Caco-2 (cell line): Measurements from ENCODE around the gene ACTN2. TPM values are rescaled to one million over a fixed set of nuclear protein-coding genes. Genes with fewer than 3 reads are reported as not detected.

Source experiments
- BruUV-seq: library from RNA; stranded (reverse); fragments of 400-500 nt; replicated peaks from 2 replicates; lab custom pipeline; 2021; lab: Mats Ljungman, UMichigan
- CTCF ChIA-PET: fragments of 300-600 bp; sonication (Branson Sonifier 250); formaldehyde crosslinking; loops from one replicate; lab custom pipeline; 2022; ENCODE audit warnings: antibody characterized with exemption; lab: Charles Lee
- POLR2A ChIA-PET: fragments of 300-600 bp; sonication (Branson Sonifier 250); formaldehyde crosslinking; loops from one replicate; lab custom pipeline; 2022; ENCODE audit warnings: antibody characterized with exemption; lab: Charles Lee
- DNase-seq, 2 experiments: peaks; one replicate each; pipeline versions ENCODE4 v3.0.0 to v3.0.0-alpha.2; 2020 to 2022
- H3K27me3 ChIP-seq: replicated peaks from 2 replicates; pipeline ENCODE4 v1.6.0; 2011; ENCODE audit warnings: low read length; ENCODE audit not compliant: control insufficient read depth, insufficient read depth
- H3K36me3 ChIP-seq: 2 replicates; pipeline ENCODE4 v1.5.1; 2011; ENCODE audit warnings: low read length; ENCODE audit not compliant: control insufficient read depth, insufficient read depth
- H3K4me1 ChIP-seq: fragments of 250-450 bp; sonication (Bioruptor Pico); 2 replicates; pipeline ENCODE4 v1.5.1; 2020; ENCODE audit warnings: mild to moderate bottlenecking
- H3K4me3 ChIP-seq: 2 replicates; pipeline ENCODE4 v1.5.1; 2011; ENCODE audit warnings: low read depth, mild to moderate bottlenecking, control low read depth, low read length
- H3K9me3 ChIP-seq: fragments of 250-450 bp; sonication (Bioruptor Pico); 2 replicates; pipeline ENCODE4 v1.5.1; 2020; ENCODE audit warnings: mild to moderate bottlenecking, moderate library complexity
- H3K27ac Mint-ChIP-seq: one replicate; pipeline ENCODE4 v1.8.0; 2022; ENCODE audit warnings: mixed read lengths; ENCODE audit not compliant: unreplicated experiment
- H3K27me3 Mint-ChIP-seq: one replicate; pipeline ENCODE4 v1.8.0; 2022; ENCODE audit warnings: mixed read lengths; ENCODE audit not compliant: insufficient read depth, unreplicated experiment
- H3K36me3 Mint-ChIP-seq: one replicate; pipeline ENCODE4 v1.8.0; 2022; ENCODE audit warnings: mild to moderate bottlenecking, mixed read lengths; ENCODE audit not compliant: insufficient read depth, unreplicated experiment
- H3K4me1 Mint-ChIP-seq: one replicate; pipeline ENCODE4 v1.8.0; 2022; ENCODE audit warnings: low read depth, mixed read lengths; ENCODE audit not compliant: unreplicated experiment
- H3K4me3 Mint-ChIP-seq: one replicate; pipeline ENCODE4 v1.8.0; 2022; ENCODE audit warnings: mild to moderate bottlenecking, moderate library complexity, mixed read lengths; ENCODE audit not compliant: unreplicated experiment
- H3K9me3 Mint-ChIP-seq: one replicate; pipeline ENCODE4 v1.8.0; 2022; ENCODE audit warnings: mixed read lengths; ENCODE audit not compliant: unreplicated experiment
- CTCF ChIP-seq, 2 experiments: fragments of 200-600 bp in 1 of 2; IDR thresholded peaks; 1 replicate in 1 of 2; 2 replicates in 1 of 2; pipeline versions ENCODE4 v1.5.1 to v1.8.0; 2011 to 2022; ENCODE audit warnings: antibody characterized with exemption in 1 of 2, control low read depth in 1 of 2, inconsistent platforms in 1 of 2, low read depth in 1 of 2, low read length in 1 of 2, mild to moderate bottlenecking in 1 of 2, moderate library complexity in 1 of 2; ENCODE audit not compliant: insufficient read depth in 1 of 2, severe bottlenecking in 1 of 2, unreplicated experiment in 1 of 2
- intact Hi-C: fragments of 100-400 bp; cut with micrococcal nuclease; formaldehyde crosslinking; loops from one replicate; pipeline ENCODE4 v1.10.0; 2022; ENCODE audit not compliant: unreplicated experiment
- total RNA-seq: library from RNA; stranded (reverse); gene quantifications from 2 replicates; pipeline ENCODE4 v1.2.3, GENCODE V29; 2022

Gene ACTN2
- total RNA-seq, 1 experiment from 2014 or later = not detected

- H3K36me3 Mint-ChIP-seq = no peaks in the 10 kb centered on the region
- H3K36me3 ChIP-seq = no peaks in the 10 kb centered on the region
- no peaks in the 10 kb centered on the region for H3K4me1 Mint-ChIP-seq
- no peaks in the 10 kb centered on the region for H3K9me3 Mint-ChIP-seq
- no peaks in the 10 kb centered on the region for H3K4me1 ChIP-seq
- no peak overlapping the region for H3K4me3 Mint-ChIP-seq
- ChIA-PET CTCF (no interaction called here), POLR2A (no interaction called here)
- no peaks in the 10 kb centered on the region for H3K9me3 ChIP-seq
- intact Hi-C loops = no loop called here
- H3K4me3 ChIP-seq = no peak overlapping the region
- BruUV-seq = no TSS peak
- no peak overlapping the region for H3K27ac Mint-ChIP-seq
- H3K27me3 ChIP-seq = no peaks in the 10 kb centered on the region
- peaks cover 4% of the 10 kb centered on the region for H3K27me3 Mint-ChIP-seq
- no peak for DNase-seq
- TF ChIP-seq CTCF (IDR thresholded peaks at IDR 0.05; ENCODE audit: insufficient read depth in 1 of 2, low read depth in 1 of 2, low read length in 1 of 2, severe bottlenecking in 1 of 2, unreplicated experiment in 1 of 2) = no peak
Observed at GRCh38 chr1:236734141-236734765, 48.0 kb downstream of the ACTN2 start.

GRCh38 chr1:236736761-236737160 lies 50.5 kb downstream of the ACTN2 start:
- H3K27me3 ChIP-seq = no peaks in the 10 kb centered on the region
- no peak for DNase-seq
- no peaks in the 10 kb centered on the region for H3K36me3 ChIP-seq
- H3K4me3 ChIP-seq = no peak overlapping the region
- Mint-ChIP-seq H3K9me3 (no peaks in the 10 kb centered on the region), H3K27me3 (peaks cover 4% of the 10 kb centered on the region), H3K36me3 (no peaks in the 10 kb centered on the region), H3K4me3 (no peak overlapping the region), H3K27ac (no peak overlapping the region), H3K4me1 (no peaks in the 10 kb centered on the region)
- ChIA-PET CTCF (no interaction called here), POLR2A (no interaction called here)
- BruUV-seq = no TSS peak
- H3K4me1 ChIP-seq = no peaks in the 10 kb centered on the region
- no peak for TF ChIP-seq CTCF (IDR thresholded peaks at IDR 0.05; ENCODE audit: insufficient read depth in 1 of 2, low read depth in 1 of 2, low read length in 1 of 2, severe bottlenecking in 1 of 2, unreplicated experiment in 1 of 2)
- H3K9me3 ChIP-seq = no peaks in the 10 kb centered on the region
- intact Hi-C loops = no loop called here

- Histone ChIP-seq H3K36me3 (no peaks in the 10 kb centered on the region), H3K27me3 (no peaks in the 10 kb centered on the region), H3K9me3 (no peaks in the 10 kb centered on the region), H3K4me3 (no peak overlapping the region), H3K4me1 (no peaks in the 10 kb centered on the region)
- intact Hi-C loops = no loop called here
- Mint-ChIP-seq H3K36me3 (no peaks in the 10 kb centered on the region), H3K9me3 (no peaks in the 10 kb centered on the region), H3K4me1 (no peaks in the 10 kb centered on the region), H3K27ac (no peak overlapping the region), H3K4me3 (no peak overlapping the region), H3K27me3 (no peaks in the 10 kb centered on the region)
- ChIA-PET POLR2A (no interaction called here), CTCF (no interaction called here)
- no peak for DNase-seq
- no peak for TF ChIP-seq CTCF (IDR thresholded peaks at IDR 0.05; ENCODE audit: insufficient read depth in 1 of 2, low read depth in 1 of 2, low read length in 1 of 2, severe bottlenecking in 1 of 2, unreplicated experiment in 1 of 2)
- no TSS peak for BruUV-seq
Observed at GRCh38 chr1:236741753-236742152, 55.5 kb downstream of the ACTN2 start.
